CD14-positive monocyte (primary cell): ENCODE measurements around the gene DDX52. TPM values are rescaled to one million over a fixed set of nuclear protein-coding genes. Genes with fewer than 3 reads are reported as not detected.

Source experiments
- DNase-seq, 3 donors: peaks; one replicate each; pipeline ENCODE4 v3.0.0-alpha.2; 2011 to 2022
- H2AFZ ChIP-seq: 2 replicates; pipeline ENCODE4 v1.6.0; 2012; ENCODE audit warnings: mild to moderate bottlenecking, low read depth, low read length, inconsistent platforms; ENCODE audit not compliant: insufficient read depth, poor library complexity, severe bottlenecking
- H3K27ac ChIP-seq, 2 donors: 1 replicate in 1 of 2; 2 replicates in 1 of 2; pipeline ENCODE4 v1.5.1; 2012 to 2013; ENCODE audit warnings: low read length in 2 of 2, control low read depth in 1 of 2, inconsistent platforms in 1 of 2, low read depth in 1 of 2, mild to moderate bottlenecking in 1 of 2
- H3K27me3 ChIP-seq, 2 donors: one replicate each; pipeline versions ENCODE4 v1.6.0 to v1.6.1; 2011 to 2013; ENCODE audit warnings: low read length in 2 of 2; ENCODE audit not compliant: control insufficient read depth in 2 of 2, insufficient read depth in 2 of 2
- H3K36me3 ChIP-seq, 2 donors: replicated peaks in 1 of 2; 1 replicate in 1 of 2; 2 replicates in 1 of 2; pipeline versions ENCODE4 v1.5.1 to v1.6.1; 2012 to 2013; ENCODE audit warnings: low read length in 2 of 2, control low read depth in 1 of 2, inconsistent platforms in 1 of 2, mild to moderate bottlenecking in 1 of 2; ENCODE audit not compliant: insufficient read depth in 2 of 2, control insufficient read depth in 1 of 2
- H3K4me1 ChIP-seq, 2 donors: 1 replicate in 1 of 2; 2 replicates in 1 of 2; pipeline versions ENCODE4 v1.5.1 to v1.6.1; 2012 to 2013; ENCODE audit warnings: low read length in 2 of 2, control low read depth in 1 of 2, inconsistent platforms in 1 of 2, mild to moderate bottlenecking in 1 of 2, moderate library complexity in 1 of 2; ENCODE audit not compliant: insufficient read depth in 2 of 2, control insufficient read depth in 1 of 2
- H3K4me2 ChIP-seq: replicated peaks from 2 replicates; pipeline ENCODE3; 2012; ENCODE audit warnings: low read length, moderate library complexity, mild to moderate bottlenecking; ENCODE audit not compliant: poor library complexity, severe bottlenecking; ENCODE audit errors: extremely low read depth
- H3K4me3 ChIP-seq, 3 experiments: fragments of 200-600 bp in 1 of 3; sonication (generic) in 1 of 3; replicated peaks in 1 of 3; 1 replicate in 2 of 3; 2 replicates in 1 of 3; pipeline ENCODE4 v1.5.1; 2011 to 2013; ENCODE audit warnings: low read length in 3 of 3, mild to moderate bottlenecking in 3 of 3, control low read depth in 2 of 3, low read depth in 2 of 3, inconsistent platforms in 1 of 3, moderate library complexity in 1 of 3
- H3K79me2 ChIP-seq: 2 replicates; pipeline ENCODE4 v1.6.0; 2012; ENCODE audit warnings: mild to moderate bottlenecking, control low read depth, inconsistent platforms, low read length, moderate library complexity; ENCODE audit not compliant: insufficient read depth
- H3K9ac ChIP-seq: 2 replicates; pipeline ENCODE4 v1.6.0; 2017; ENCODE audit warnings: low read length, mild to moderate bottlenecking; ENCODE audit not compliant: insufficient read depth, poor library complexity, severe bottlenecking
- H3K9me3 ChIP-seq, 2 donors: replicated peaks in 1 of 2; 1 replicate in 1 of 2; 2 replicates in 1 of 2; pipeline versions ENCODE4 v1.5.1 to v1.6.1; 2012 to 2013; ENCODE audit warnings: low read length in 2 of 2, control low read depth in 1 of 2; ENCODE audit not compliant: control insufficient read depth in 1 of 2, insufficient read depth in 1 of 2
- H4K20me1 ChIP-seq: 2 replicates; pipeline ENCODE4 v1.6.0; 2012; ENCODE audit warnings: mild to moderate bottlenecking, low read length, control low read depth, moderate library complexity; ENCODE audit not compliant: insufficient read depth
- H3K27ac Mint-ChIP-seq, 7 donors: one replicate each; pipeline ENCODE4 v1.8.0; 2020; ENCODE audit warnings: mild to moderate bottlenecking in 7 of 7, mixed read lengths in 7 of 7, moderate library complexity in 6 of 7, inconsistent platforms in 2 of 7
- H3K27me3 Mint-ChIP-seq, 3 donors: one replicate each; pipeline ENCODE4 v1.8.0; 2021 to 2022; ENCODE audit warnings: low read depth in 3 of 3, mild to moderate bottlenecking in 3 of 3, mixed read lengths in 3 of 3, moderate library complexity in 3 of 3, inconsistent platforms in 1 of 3
- H3K36me3 Mint-ChIP-seq, 2 donors: one replicate each; pipeline ENCODE4 v1.8.0; 2020; ENCODE audit warnings: mixed read lengths in 2 of 2, inconsistent platforms in 1 of 2, mild to moderate bottlenecking in 1 of 2
- H3K4me1 Mint-ChIP-seq: one replicate; pipeline ENCODE4 v1.8.0; 2020; ENCODE audit warnings: mild to moderate bottlenecking, mixed read lengths
- H3K4me3 Mint-ChIP-seq, 2 donors: one replicate each; pipeline ENCODE4 v1.8.0; 2020; ENCODE audit warnings: mild to moderate bottlenecking in 2 of 2, mixed read lengths in 2 of 2, moderate library complexity in 1 of 2
- H3K9me3 Mint-ChIP-seq, 7 donors: one replicate each; pipeline ENCODE4 v1.8.0; 2020 to 2022; ENCODE audit warnings: mixed read lengths in 7 of 7, mild to moderate bottlenecking in 6 of 7, moderate library complexity in 6 of 7, inconsistent platforms in 2 of 7
- WGBS: methylation state at CpG from one replicate; pipeline ENCODE4 v1.1.5; 2013; ENCODE audit warnings: missing lambda C conversion rate; ENCODE audit not compliant: insufficient coverage; 5-methylcytosine and 5-hydroxymethylcytosine counted together
- intact Hi-C, 2 donors: fragments of 100-400 bp; cut with micrococcal nuclease; formaldehyde crosslinking; loops; one replicate each; pipeline versions ENCODE4 v1.15.0 to v1.15.1; 2023
- polyA plus RNA-seq, 3 donors: library from polyadenylated mRNA; depleted of rRNA in 1 of 3; unstranded in 2 of 3; stranded (reverse) in 1 of 3; fragments of 300-500 nt in 2 of 3; fragments of >200 nt in 1 of 3; fragmentation: Illumina TruSeq in 2 of 3; gene quantifications; 1 replicate in 2 of 3; 2 replicates in 1 of 3; pipeline ENCODE4 v1.2.3, GENCODE V29; 2012 to 2021
- TF ChIP-seq, protein P1 (sequence below): fragments of 200-600 bp; IDR thresholded peaks from one replicate; pipeline ENCODE4 v1.8.0; 2022; ENCODE audit warnings: antibody characterized with exemption, mild to moderate bottlenecking

The DDX52 gene
- polyA plus RNA-seq, 3 donors, result 6.4 to 11.3 (median 8.8) TPM

DNA sequence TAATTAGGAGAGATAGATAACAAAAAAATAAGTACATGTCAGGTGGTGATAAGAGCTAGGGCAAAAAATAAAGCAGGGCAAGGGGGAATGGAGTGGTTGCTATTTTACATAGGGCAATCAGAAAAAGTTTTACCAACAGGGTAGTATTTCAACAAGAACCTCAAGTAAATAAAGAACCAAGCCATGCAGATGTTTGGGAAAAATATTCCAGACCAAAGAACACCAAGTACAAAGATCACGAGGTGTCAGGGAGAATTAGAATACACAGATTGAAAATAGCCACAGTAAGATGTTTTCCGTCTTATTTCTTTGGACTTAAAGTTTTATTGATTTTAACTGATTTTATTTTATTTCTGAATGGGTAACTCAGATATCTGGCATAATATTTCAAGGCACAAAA, 45.1 kb downstream of the DDX52 start:
- peaks cover 61 to 72% of the 10 kb centered on the region in 2 donors for H3K36me3 ChIP-seq
- H3K27me3 Mint-ChIP-seq, result peaks cover 0 to 1% (median 0%) of the 10 kb centered on the region in 3 donors
- peaks cover 23% of the 10 kb centered on the region for H3K79me2 ChIP-seq
- no peak overlapping the region for H3K4me3 Mint-ChIP-seq
- no peaks in the 10 kb centered on the region for H3K4me1 ChIP-seq
- H3K4me1 Mint-ChIP-seq, result peaks cover 2% of the 10 kb centered on the region
- intact Hi-C loops, result no loop called here
- H3K27me3 ChIP-seq, result no peaks in the 10 kb centered on the region
- WGBS, result no CpG with 5 or more reads among the region's 2 CpGs
- no peaks in the 10 kb centered on the region for H3K9me3 Mint-ChIP-seq
- H4K20me1 ChIP-seq, result peaks cover 71% of the 10 kb centered on the region
- DNase-seq, result no peak
- no peaks in the 10 kb centered on the region for H3K9me3 ChIP-seq
- H3K4me3 ChIP-seq, result no peak overlapping the region
- H3K36me3 Mint-ChIP-seq, result peaks cover 60 to 66% of the 10 kb centered on the region in 2 donors
- no peak overlapping the region for H3K9ac ChIP-seq
- no peak overlapping the region for H3K4me2 ChIP-seq
- no peak overlapping the region for H3K27ac ChIP-seq
- peak overlapping the region in 1 of 7 donors; percentile 4 for H3K27ac Mint-ChIP-seq
- TF ChIP-seq, protein P1, sequence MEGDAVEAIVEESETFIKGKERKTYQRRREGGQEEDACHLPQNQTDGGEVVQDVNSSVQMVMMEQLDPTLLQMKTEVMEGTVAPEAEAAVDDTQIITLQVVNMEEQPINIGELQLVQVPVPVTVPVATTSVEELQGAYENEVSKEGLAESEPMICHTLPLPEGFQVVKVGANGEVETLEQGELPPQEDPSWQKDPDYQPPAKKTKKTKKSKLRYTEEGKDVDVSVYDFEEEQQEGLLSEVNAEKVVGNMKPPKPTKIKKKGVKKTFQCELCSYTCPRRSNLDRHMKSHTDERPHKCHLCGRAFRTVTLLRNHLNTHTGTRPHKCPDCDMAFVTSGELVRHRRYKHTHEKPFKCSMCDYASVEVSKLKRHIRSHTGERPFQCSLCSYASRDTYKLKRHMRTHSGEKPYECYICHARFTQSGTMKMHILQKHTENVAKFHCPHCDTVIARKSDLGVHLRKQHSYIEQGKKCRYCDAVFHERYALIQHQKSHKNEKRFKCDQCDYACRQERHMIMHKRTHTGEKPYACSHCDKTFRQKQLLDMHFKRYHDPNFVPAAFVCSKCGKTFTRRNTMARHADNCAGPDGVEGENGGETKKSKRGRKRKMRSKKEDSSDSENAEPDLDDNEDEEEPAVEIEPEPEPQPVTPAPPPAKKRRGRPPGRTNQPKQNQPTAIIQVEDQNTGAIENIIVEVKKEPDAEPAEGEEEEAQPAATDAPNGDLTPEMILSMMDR, result no peak
- no peak overlapping the region for H2AFZ ChIP-seq

DNA sequence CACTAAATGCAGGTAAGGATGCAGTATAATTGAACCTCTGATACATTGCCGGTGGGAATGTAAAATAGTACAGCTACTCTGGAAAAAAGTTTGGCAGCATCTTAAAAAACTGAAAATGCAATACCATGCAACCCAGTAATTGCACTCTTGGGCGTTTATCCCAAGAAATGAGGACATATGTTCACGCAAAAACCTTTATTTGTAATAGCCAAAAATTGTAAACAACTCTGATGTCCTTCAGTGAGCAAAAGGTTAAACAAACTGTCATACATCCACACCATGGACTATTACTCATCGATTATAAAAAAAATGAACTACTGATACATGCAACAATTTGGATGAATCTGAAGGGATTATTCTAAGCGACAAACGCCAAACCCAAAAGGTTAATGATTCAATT, 51.0 kb downstream of the DDX52 start:
- H3K9me3 Mint-ChIP-seq, result no peaks in the 10 kb centered on the region
- Histone ChIP-seq H3K27me3 (no peaks in the 10 kb centered on the region), H4K20me1 (peaks cover 84% of the 10 kb centered on the region), H3K79me2 (peaks cover 29% of the 10 kb centered on the region), H3K9ac (no peak overlapping the region), H3K36me3 (peaks cover 57 to 93% of the 10 kb centered on the region in 2 donors), H3K9me3 (no peaks in the 10 kb centered on the region), H3K4me2 (no peak overlapping the region), H3K4me3 (no peak overlapping the region), H3K4me1 (no peaks in the 10 kb centered on the region), H2AFZ (no peak overlapping the region), H3K27ac (no peak overlapping the region)
- TF ChIP-seq, protein P1, result no peak
- H3K4me3 Mint-ChIP-seq, result no peak overlapping the region
- intact Hi-C loops, result no loop called here
- H3K4me1 Mint-ChIP-seq, result peaks cover 4% of the 10 kb centered on the region
- H3K27me3 Mint-ChIP-seq, result no peaks in the 10 kb centered on the region
- no peak for DNase-seq
- H3K36me3 Mint-ChIP-seq, result peaks cover 70 to 81% of the 10 kb centered on the region in 2 donors
- no peak overlapping the region for H3K27ac Mint-ChIP-seq
- 100% methylated on average over 1 of the region's 6 CpGs for WGBS
